A204.1 (cell line): ENCODE data around the gene ZDHHC16.
"Not testable (repeated sequence)": the region's sequence is repeated elsewhere in the genome, so short reads cannot be mapped to it uniquely, and the experiment has no call there.

Source experiments
- FAIRE-seq: peaks from 2 replicates; lab custom pipeline; 2012; peaks lifted over from hg19 to GRCh38; lab: Jason Lieb, UNC

The ZDHHC16 gene

DNA sequence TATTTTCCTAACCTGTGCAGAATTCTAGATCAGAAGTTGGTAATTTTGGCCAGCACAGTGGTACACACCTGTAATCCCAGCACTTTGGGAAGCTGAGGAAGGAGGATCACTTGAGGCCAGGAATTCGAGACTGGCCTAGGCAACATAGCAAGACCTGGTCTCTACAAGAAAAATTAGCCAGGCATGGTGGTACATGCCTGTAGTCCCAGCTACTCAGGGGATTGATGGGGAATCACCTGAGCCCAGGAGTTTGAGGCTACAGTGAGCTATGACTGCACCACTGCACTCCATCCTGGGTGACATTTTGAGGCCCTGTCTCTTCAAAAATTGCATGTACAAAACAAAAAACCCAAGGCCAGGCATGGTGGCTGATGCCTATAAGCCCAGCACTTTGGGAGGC lies 11.4 kb upstream of the ZDHHC16 start:
- no peak for FAIRE-seq

- no peak for FAIRE-seq
These were observed 10.8 kb upstream of the ZDHHC16 start for GRCh38 chr10:97435211-97435610.

DNA sequence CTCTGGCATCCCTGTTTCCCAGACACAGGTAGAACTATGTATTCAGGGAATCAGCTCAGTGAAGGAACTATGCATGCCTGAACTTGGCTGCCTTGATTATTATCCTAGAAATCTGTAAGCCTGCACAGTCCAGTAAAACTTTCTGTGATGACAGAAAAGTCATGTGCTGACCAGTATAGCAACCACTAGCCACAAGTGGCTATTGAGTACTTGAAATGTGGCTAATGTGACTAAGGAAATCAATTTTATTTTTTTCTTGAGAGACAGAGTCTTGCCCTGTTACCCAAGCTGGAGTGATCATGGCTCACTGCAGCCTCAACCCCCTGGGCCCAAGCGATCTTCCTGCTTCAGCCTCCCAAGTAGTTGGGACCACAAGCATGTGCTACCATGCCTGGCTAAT lies 3.7 kb upstream of the ZDHHC16 start:
- no peak for FAIRE-seq

DNA sequence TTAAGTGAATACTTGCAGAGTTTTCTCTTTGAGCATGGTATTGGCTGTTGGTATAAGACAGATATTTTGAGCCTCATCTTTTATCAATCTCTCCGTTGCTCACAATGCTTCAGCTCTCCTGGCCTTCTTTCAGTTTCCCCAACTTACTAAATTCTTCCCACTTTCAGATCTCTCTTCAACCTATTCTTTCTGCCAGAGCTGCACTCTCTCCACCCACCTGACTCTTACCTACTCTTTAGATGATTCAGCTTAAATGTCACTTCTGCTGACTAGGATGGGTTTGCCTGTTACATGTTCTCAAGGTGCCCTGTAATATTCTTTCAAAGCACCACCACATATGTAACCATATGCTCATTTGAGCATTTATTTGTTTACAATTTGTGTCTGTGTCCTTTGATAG lies 1.8 kb upstream of the ZDHHC16 start:
- FAIRE-seq: no peak

DNA sequence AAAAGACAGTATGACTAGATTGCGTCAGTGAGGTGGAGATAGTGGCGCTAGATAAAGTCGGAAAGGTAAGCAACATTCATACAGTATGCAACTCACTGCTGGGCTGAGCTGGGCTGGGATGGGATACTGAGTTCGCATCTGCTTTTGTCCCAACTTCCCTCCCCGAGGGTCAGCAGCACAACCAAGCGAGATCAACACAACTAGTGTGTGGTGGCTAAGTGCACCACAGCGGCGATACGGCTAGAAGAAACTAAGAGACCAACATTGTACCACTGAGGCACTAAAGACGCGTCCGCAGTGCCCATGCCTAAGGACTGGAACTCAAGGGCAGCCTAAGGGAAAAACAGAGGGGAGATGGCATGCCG lies 636 bp upstream of the ZDHHC16 start:
- FAIRE-seq: no peak

DNA sequence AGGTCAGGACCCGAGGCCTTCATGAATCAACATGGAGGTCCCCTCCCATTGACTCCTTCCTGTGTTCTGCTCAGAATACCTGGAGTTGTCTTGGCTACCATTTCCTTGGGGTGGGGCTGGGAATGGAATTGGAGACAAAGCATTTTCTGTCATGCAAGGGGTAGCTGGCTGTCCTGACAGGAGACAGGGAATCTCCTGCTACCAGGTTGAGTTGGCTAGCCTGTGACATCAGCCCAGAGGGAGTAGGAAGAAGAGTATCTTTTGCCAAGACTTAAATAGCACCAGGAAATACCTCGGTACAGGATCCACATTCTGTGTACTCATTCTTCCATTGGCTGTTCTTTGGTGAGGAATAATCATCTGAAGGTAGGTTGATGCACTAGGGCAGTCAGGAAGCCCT lies 4.9 kb downstream of the ZDHHC16 start:
- FAIRE-seq: no peak

GRCh38 chr10:97451605-97452004 lies 5.6 kb downstream of the ZDHHC16 start:
- no peak for FAIRE-seq

GRCh38 chr10:97452352-97452751 lies 6.4 kb downstream of the ZDHHC16 start:
- FAIRE-seq: no peak

DNA sequence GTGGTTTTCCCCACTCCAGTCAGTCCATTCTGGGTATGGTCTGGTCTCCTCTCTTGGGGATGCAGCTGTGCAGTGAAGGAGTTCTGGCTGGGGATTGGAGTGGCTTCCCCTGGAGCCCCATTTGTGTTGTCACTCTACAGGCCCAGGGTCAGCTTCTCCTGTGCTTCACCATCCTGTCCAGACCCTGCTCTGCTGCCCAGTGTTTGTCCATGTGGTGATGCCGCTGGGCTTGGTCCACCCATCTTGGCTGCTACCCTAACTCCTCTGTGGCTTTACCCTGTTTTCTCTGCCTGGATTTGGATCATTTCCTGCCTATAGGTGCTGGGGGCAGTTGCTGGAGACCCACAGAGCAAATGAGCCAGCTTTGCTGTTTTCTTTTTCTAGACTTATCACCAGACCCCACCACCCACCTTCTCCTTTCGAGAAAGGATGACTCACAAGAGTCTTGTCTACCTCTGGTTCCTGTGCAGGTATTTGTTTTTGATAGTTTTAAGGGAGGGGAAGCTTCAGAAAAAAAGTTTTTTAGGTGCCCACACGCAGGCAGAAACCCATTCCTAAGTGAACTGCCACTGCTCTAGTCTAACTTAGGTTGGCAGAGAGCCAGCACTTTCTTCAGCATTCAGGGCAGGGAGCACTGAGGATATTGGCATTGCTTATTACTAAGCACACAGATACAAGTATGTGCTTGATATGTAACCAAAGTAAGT lies 8.5 kb downstream of the ZDHHC16 start:
- no peak for FAIRE-seq

DNA sequence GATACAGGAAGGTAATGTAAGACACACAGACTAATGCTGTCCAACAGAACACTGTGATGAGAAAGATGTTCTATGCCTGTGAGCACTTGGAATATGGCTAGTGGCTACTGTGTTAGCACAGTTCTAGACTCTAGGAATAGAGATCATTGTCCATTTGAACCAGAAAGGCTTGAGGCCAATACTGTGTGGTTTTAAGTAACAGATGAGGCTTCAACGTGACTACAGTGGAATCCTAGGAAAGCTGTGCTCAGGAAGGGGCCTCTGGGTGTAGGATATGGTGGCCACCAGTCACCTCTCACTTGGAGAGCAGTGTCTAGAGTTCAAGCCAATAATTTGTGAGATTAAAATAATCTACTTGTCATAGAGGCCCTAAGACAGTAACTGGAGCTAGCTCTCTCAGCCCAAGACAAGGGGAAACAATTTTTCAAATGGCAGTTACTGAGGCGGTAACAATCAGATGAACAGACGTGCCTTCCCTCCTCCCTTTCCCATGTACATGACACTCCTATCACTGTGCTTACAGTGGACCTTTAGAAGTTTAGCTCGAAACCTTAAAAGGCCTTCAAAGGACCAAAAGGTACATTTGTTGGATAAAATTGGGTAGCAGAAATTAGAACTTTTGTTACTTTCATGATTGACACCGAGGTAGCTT lies 10.2 kb downstream of the ZDHHC16 start:
- FAIRE-seq: no peak

DNA sequence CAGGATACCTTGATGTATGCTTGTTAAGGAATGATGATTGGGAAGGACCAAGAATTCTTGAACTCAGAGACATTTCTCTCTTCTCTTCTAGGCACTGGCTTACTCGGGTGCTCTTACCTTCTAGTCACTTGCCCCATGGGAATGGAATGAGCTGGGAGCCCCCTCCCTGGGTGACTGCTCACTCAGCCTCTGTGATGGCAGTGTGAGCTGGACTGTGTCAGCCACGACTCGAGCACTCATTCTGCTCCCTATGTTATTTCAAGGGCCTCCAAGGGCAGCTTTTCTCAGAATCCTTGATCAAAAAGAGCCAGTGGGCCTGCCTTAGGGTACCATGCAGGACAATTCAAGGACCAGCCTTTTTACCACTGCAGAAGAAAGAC lies 10.7 kb downstream of the ZDHHC16 start:
- no peak for FAIRE-seq

- FAIRE-seq: no peak
These were observed 13.1 kb downstream of the ZDHHC16 start for GRCh38 chr10:97459111-97459510.

DNA sequence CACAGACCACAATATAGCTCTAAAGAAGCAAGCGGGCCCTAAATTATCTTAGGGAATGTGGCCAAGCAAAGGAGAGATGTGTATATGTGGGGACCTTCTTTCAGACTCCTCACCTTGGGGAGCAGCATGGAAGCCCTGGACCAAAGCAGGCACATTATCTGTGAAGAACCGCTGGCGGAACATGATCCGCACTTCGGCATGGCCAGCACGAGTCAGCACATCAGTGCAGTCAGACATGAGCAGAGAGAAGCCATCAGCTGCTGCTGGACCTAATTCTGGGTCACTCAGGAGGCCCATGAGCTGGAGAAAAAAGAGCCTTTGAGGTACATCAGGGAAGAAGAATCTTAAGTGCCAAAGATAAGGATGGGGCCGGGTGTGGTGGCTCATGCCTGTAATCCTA lies 14.0 kb downstream of the ZDHHC16 start:
- FAIRE-seq: no peak

- no peak for FAIRE-seq
These were observed 16.3 kb downstream of the ZDHHC16 start for GRCh38 chr10:97462309-97462708.

DNA sequence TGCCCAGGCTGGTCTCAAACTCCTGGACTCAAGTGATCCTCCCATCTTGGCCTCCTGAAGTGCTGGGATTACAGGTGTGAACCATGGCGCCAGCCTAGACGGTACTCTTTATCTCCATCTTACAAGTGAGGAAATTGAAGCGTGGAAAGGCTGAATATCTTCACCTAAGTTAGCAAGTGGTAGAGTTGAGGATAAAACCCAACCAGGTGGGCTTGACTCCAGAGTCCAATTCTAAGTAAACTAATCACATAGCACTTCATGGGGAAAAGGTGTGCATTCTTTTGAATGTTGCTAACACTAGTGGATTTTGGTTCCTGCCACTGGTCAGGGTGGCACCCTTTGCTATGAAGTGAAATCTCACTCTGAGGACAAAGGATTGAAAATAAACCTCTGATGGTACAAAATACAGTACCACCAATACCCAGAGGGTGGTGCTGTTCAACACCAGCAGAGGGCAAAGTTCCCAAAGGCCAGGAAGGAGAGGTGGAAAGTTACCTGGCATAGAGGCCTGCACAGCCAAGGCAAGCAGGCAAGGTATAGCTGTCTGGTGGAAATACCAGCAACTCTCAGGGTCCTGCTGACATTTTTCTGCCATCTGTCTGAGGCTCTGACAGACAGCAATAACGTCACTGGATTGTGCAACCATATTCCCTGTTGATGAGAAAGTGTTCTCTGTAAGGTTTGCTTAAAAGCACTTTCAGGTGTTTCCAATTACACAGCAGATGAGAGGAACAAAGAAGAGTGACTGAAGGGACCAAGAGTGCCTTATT lies 17.6 kb downstream of the ZDHHC16 start:
- no peak for FAIRE-seq

DNA sequence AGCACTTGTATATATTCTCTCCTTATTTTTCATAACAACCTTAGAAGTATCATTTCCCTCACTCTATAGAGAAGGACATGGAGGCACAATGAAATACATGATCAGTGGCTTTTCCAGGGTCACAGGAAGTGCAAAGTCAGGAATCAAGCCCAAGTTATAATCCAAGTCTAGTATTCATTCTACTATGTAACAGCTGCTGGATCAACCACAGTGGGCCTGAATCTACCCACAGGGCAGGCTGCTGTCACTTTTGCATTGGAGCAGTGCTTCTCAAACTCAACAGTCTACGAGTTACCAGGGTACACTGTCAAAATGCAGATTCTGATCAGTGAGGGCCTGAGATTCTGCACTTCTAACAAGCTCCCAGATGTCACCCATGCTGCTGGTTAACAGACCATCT lies 18.3 kb downstream of the ZDHHC16 start:
- FAIRE-seq: no peak

DNA sequence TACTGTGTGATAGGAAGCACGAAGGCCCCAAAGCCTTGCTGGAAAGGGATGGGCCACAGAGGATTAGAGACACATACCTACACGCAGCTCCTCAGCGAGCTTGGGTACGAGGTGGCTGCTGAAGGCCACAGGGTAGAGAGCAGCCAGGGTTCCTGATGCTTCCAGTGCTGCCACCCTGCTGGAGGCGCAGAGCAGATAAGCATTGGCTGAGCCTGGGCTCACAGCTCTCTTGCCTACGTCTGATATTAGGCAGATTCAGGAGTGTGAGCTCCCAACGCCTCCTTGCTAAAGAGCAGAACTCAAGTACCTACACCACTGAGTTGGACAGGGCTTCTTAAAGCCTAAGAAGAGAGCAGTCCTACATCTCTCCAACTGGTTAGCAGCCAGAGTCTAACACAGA lies 20.0 kb downstream of the ZDHHC16 start:
- no peak for FAIRE-seq

DNA sequence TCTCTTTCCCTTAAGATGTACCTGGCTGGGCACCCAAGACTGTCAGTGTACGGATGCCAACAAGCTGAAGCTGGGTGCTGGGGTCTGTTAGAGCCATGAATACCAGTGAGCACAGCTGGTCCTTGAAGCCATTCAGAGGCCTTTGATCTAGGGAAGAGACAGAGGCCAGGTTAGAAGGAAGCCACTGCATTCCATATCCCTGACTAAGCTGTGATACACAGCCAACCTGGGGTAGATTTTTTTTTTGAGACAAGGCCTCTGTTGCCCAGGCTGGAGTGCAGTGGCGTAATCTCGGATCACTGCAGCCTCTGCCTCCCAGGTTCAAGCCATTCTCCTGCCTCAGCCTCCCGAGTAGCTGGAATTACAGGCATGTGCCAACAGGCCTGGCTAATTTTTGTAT lies 20.8 kb downstream of the ZDHHC16 start:
- FAIRE-seq: no peak

- no peak for FAIRE-seq
These were observed 22.2 kb downstream of the ZDHHC16 start for GRCh38 chr10:97468162-97468561.

GRCh38 chr10:97468781-97469180 lies 22.8 kb downstream of the ZDHHC16 start:
- not testable (repeated sequence) for FAIRE-seq

GRCh38 chr10:97474918-97475317 lies 28.9 kb downstream of the ZDHHC16 start:
- no peak for FAIRE-seq

GRCh38 chr10:97475936-97476594 lies 30.1 kb downstream of the ZDHHC16 start:
- FAIRE-seq: no peak

DNA sequence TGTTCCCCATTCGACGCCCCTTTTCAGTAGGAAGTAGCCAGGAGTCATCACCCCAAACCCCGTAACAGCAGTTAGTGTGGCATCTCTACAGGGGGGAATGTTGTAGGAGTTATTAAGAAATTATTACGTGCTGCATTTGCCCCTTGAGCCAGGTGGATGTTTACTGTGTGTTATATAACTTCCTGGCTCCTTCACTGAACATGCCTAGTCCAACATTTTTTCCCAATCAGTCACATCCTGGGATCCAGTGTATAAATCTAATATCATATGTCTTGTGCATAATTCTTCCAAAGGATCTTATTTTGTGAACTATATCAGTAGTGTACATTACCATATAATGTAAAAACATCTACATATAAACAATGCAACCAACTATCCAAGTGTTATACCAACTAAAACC lies 33.4 kb downstream of the ZDHHC16 start:
- not testable (repeated sequence) for FAIRE-seq
